ENCODE data around the gene ZNF521. TPM values are rescaled to one million over a fixed set of nuclear protein-coding genes. Genes with fewer than 3 reads are reported as not detected.

Gene ZNF521
- polyA plus RNA-seq, 3 donors, result 0.07 to 0.20 TPM; not detected in 1

DNA sequence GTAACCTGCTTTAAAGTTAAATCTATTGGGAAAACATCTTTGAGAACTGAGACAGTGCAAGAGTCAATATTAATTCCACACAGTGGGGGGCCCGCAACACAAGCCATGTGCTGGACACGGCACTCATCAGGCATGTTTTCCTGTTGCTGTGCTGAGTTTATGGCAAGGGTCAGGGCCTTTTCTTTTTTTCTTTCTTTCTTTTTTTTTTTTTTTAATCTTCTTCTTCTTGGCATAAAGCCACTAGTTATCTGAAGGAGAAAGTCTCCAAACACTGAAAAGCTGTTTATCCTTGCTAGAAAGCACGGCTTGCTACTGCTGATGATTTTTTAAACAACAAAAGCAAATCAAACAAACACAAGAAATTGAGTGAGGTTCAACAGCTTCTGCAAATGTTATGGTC is 252.1 kb downstream of the ZNF521 start:
- Mint-ChIP-seq H3K4me3 (no peak overlapping the region), H3K4me1 (peaks cover 5% of the 10 kb centered on the region), H3K36me3 (no peaks in the 10 kb centered on the region), H3K9me3 (no peaks in the 10 kb centered on the region), H3K27ac (no peak overlapping the region), H3K27me3 (ENCODE audit: low read depth in 3 of 3) (no peaks in the 10 kb centered on the region)
- Histone ChIP-seq H3K4me1 (ENCODE audit: control insufficient read depth in 1 of 2, insufficient read depth in 2 of 2, low read length in 2 of 2) (no peaks in the 10 kb centered on the region), H4K20me1 (ENCODE audit: insufficient read depth, low read length) (no peaks in the 10 kb centered on the region), H3K79me2 (ENCODE audit: insufficient read depth, low read length) (no peaks in the 10 kb centered on the region), H3K36me3 (replicated peaks in 1 of 2; ENCODE audit: control insufficient read depth in 1 of 2, insufficient read depth in 2 of 2, low read length in 2 of 2) (no peaks in the 10 kb centered on the region), H3K9me3 (replicated peaks in 1 of 2; ENCODE audit: control insufficient read depth in 1 of 2, insufficient read depth in 1 of 2, low read length in 2 of 2) (no peaks in the 10 kb centered on the region), H3K9ac (ENCODE audit: insufficient read depth, low read length, poor library complexity, severe bottlenecking) (no peak overlapping the region), H3K4me3 (replicated peaks in 1 of 3; ENCODE audit: low read depth in 2 of 3, low read length in 3 of 3) (no peak overlapping the region), H3K27me3 (ENCODE audit: control insufficient read depth in 2 of 2, insufficient read depth in 2 of 2, low read length in 2 of 2) (no peaks in the 10 kb centered on the region), H2AFZ (ENCODE audit: insufficient read depth, low read depth, low read length, poor library complexity, severe bottlenecking) (no peak overlapping the region), H3K4me2 (replicated peaks; ENCODE audit: extremely low read depth, low read length, poor library complexity, severe bottlenecking) (no peak overlapping the region), H3K27ac (ENCODE audit: low read depth in 1 of 2, low read length in 2 of 2) (no peak overlapping the region)
- TF ChIP-seq, protein P1, sequence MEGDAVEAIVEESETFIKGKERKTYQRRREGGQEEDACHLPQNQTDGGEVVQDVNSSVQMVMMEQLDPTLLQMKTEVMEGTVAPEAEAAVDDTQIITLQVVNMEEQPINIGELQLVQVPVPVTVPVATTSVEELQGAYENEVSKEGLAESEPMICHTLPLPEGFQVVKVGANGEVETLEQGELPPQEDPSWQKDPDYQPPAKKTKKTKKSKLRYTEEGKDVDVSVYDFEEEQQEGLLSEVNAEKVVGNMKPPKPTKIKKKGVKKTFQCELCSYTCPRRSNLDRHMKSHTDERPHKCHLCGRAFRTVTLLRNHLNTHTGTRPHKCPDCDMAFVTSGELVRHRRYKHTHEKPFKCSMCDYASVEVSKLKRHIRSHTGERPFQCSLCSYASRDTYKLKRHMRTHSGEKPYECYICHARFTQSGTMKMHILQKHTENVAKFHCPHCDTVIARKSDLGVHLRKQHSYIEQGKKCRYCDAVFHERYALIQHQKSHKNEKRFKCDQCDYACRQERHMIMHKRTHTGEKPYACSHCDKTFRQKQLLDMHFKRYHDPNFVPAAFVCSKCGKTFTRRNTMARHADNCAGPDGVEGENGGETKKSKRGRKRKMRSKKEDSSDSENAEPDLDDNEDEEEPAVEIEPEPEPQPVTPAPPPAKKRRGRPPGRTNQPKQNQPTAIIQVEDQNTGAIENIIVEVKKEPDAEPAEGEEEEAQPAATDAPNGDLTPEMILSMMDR (IDR thresholded peaks at IDR 0.05), result no peak
- no CpG with 5 or more reads among the region's 3 CpGs for WGBS (ENCODE audit: insufficient coverage)
- intact Hi-C loops (cut with micrococcal nuclease), result no loop called here
- DNase-seq, result no peak

DNA sequence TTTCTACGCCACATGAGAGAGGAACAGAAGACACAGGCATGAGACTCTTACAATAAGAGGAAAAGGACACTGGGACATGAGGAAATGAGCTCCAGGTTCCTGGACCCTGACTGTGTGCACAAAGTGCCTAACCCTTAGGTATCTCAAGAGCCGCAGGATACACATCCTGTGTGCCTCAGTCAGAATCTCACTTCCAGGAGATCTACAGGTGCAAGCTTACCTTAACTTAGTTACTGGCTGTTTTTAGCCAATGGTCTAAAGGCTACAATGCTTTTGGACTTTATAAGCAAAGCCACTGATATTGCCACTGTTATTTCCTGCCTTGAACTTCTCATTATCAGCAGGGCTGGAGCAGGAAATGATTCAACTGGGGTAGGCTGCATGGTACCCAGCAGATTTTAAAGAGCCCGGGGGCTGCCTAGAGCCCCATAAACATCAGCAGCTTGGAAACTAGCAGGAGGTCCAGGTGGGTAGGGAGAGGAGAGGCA is 254.4 kb downstream of the ZNF521 start:
- TF ChIP-seq, protein P1 (IDR thresholded peaks at IDR 0.05), result no peak
- H3K36me3 ChIP-seq (replicated peaks in 1 of 2; ENCODE audit: control insufficient read depth in 1 of 2, insufficient read depth in 2 of 2, low read length in 2 of 2), result no peaks in the 10 kb centered on the region
- no peaks in the 10 kb centered on the region for H4K20me1 ChIP-seq (ENCODE audit: insufficient read depth, low read length)
- Mint-ChIP-seq H3K27ac (no peak overlapping the region), H3K9me3 (no peaks in the 10 kb centered on the region), H3K36me3 (no peaks in the 10 kb centered on the region), H3K4me1 (peaks cover 5% of the 10 kb centered on the region), H3K4me3 (no peak overlapping the region), H3K27me3 (ENCODE audit: low read depth in 3 of 3) (no peaks in the 10 kb centered on the region)
- no peaks in the 10 kb centered on the region for H3K9me3 ChIP-seq (replicated peaks in 1 of 2; ENCODE audit: control insufficient read depth in 1 of 2, insufficient read depth in 1 of 2, low read length in 2 of 2)
- WGBS (ENCODE audit: insufficient coverage), result 58% methylated on average over 2 of the region's 3 CpGs
- no peak overlapping the region for H3K9ac ChIP-seq (ENCODE audit: insufficient read depth, low read length, poor library complexity, severe bottlenecking)
- H3K4me3 ChIP-seq (replicated peaks in 1 of 3; ENCODE audit: low read depth in 2 of 3, low read length in 3 of 3), result no peak overlapping the region
- H2AFZ ChIP-seq (ENCODE audit: insufficient read depth, low read depth, low read length, poor library complexity, severe bottlenecking), result peak overlapping the region; percentile 24
- H3K27me3 ChIP-seq (ENCODE audit: control insufficient read depth in 2 of 2, insufficient read depth in 2 of 2, low read length in 2 of 2), result no peaks in the 10 kb centered on the region
- DNase-seq, result no peak
- intact Hi-C loops (cut with micrococcal nuclease), result no loop called here
- no peak overlapping the region for H3K4me2 ChIP-seq (replicated peaks; ENCODE audit: extremely low read depth, low read length, poor library complexity, severe bottlenecking)
- H3K79me2 ChIP-seq (ENCODE audit: insufficient read depth, low read length), result no peaks in the 10 kb centered on the region
- H3K4me1 ChIP-seq (ENCODE audit: control insufficient read depth in 1 of 2, insufficient read depth in 2 of 2, low read length in 2 of 2), result no peaks in the 10 kb centered on the region
- no peak overlapping the region for H3K27ac ChIP-seq (ENCODE audit: low read depth in 1 of 2, low read length in 2 of 2)

Measured in CD14-positive monocyte (primary cell).